ENCODE results near the gene AVEN. TPM values are rescaled to one million over a fixed set of nuclear protein-coding genes. Genes with fewer than 3 reads are reported as not detected.

The AVEN gene
- polyA plus RNA-seq, 1 donor (not counting 4 experiments of a cell fraction or from before 2014, with no cell fraction given) = 16.6 TPM

DNA sequence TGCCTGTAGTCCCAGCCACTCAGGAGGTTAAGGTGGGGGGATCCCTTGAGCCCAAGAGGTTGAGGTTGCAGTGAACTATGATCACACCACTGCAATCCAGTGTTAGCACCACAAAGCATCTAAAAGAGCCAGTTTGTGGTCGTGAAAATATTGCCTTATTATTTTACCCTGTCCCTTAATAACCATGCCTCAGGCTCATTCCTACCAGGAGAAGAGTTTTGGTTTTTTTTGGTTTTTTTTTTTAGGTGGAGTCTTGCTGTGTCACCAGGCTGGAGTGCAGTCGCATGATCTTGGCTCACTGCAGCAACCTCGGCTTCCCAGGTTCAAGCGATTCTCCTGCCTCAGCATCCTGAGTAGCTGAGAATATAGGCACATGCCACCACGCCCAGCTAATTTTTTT, 17.9 kb upstream of the AVEN start:
- no peaks in the 10 kb centered on the region for H3K36me3 ChIP-seq (ENCODE audit: control insufficient read depth in 2 of 2, extremely low read depth in 1 of 2, insufficient read depth in 2 of 2, low read length in 2 of 2)
- no peak for DNase-seq (ENCODE audit: low read depth, low spot score)
- H3K9ac ChIP-seq (ENCODE audit: control insufficient read depth, extremely low read depth, insufficient read depth, low read length) = no peak overlapping the region
- FAIRE-seq = no peak
- H4K20me1 ChIP-seq (ENCODE audit: control insufficient read depth, extremely low read depth, insufficient read depth, low read length) = no peaks in the 10 kb centered on the region
- no peak overlapping the region for H3K4me3 ChIP-seq (ENCODE audit: control insufficient read depth in 2 of 3, extremely low read depth in 1 of 3, insufficient read depth in 2 of 3, low read depth in 1 of 3, low read length in 3 of 3)
- dilution Hi-C loops (cut with MboI; ENCODE audit: extremely low pct_ligation_motif_present, low sequenced_read_pairs) = no loop called here
- H3K9me1 ChIP-seq (ENCODE audit: control insufficient read depth, extremely low read depth, insufficient read depth, low read length) = peaks cover 2% of the 10 kb centered on the region
- no peaks in the 10 kb centered on the region for H3K27me3 ChIP-seq (ENCODE audit: control insufficient read depth, extremely low read depth, insufficient read depth, low read length)
- H2AFZ ChIP-seq (ENCODE audit: control insufficient read depth, low read length) = no peak overlapping the region
- H3K79me2 ChIP-seq (ENCODE audit: control insufficient read depth, insufficient read depth, low read length) = no peaks in the 10 kb centered on the region
- H3K9me3 ChIP-seq (ENCODE audit: control insufficient read depth, low read depth, low read length) = no peaks in the 10 kb centered on the region
- H3K27ac ChIP-seq (ENCODE audit: control insufficient read depth, insufficient read depth, low read length) = no peak overlapping the region
- no peak overlapping the region for H3K4me2 ChIP-seq (ENCODE audit: control insufficient read depth, extremely low read depth, insufficient read depth, low read depth, low read length)
- H3K4me1 ChIP-seq (ENCODE audit: control insufficient read depth, extremely low read depth, insufficient read depth, low read length) = no peaks in the 10 kb centered on the region
- TF ChIP-seq, protein P1, sequence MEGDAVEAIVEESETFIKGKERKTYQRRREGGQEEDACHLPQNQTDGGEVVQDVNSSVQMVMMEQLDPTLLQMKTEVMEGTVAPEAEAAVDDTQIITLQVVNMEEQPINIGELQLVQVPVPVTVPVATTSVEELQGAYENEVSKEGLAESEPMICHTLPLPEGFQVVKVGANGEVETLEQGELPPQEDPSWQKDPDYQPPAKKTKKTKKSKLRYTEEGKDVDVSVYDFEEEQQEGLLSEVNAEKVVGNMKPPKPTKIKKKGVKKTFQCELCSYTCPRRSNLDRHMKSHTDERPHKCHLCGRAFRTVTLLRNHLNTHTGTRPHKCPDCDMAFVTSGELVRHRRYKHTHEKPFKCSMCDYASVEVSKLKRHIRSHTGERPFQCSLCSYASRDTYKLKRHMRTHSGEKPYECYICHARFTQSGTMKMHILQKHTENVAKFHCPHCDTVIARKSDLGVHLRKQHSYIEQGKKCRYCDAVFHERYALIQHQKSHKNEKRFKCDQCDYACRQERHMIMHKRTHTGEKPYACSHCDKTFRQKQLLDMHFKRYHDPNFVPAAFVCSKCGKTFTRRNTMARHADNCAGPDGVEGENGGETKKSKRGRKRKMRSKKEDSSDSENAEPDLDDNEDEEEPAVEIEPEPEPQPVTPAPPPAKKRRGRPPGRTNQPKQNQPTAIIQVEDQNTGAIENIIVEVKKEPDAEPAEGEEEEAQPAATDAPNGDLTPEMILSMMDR (optimal IDR thresholded peaks at IDR 0.05 in 1 of 3, IDR thresholded peaks at IDR 0.05 in 1 of 3, conservative IDR thresholded peaks at IDR 0.05 in 1 of 3; ENCODE audit: extremely low read depth in 1 of 3, insufficient read depth in 2 of 3, low read length in 3 of 3) = no peak
- TF ChIP-seq EZH2 (IDR thresholded peaks at IDR 0.05; ENCODE audit: low read length) = no peak

- no peak overlapping the region for H3K4me2 ChIP-seq (ENCODE audit: control insufficient read depth, extremely low read depth, insufficient read depth, low read depth, low read length)
- no peak for FAIRE-seq
- no peaks in the 10 kb centered on the region for H3K36me3 ChIP-seq (ENCODE audit: control insufficient read depth in 2 of 2, extremely low read depth in 1 of 2, insufficient read depth in 2 of 2, low read length in 2 of 2)
- no peaks in the 10 kb centered on the region for H3K9me3 ChIP-seq (ENCODE audit: control insufficient read depth, low read depth, low read length)
- H3K79me2 ChIP-seq (ENCODE audit: control insufficient read depth, insufficient read depth, low read length) = no peaks in the 10 kb centered on the region
- dilution Hi-C loops (cut with MboI; ENCODE audit: extremely low pct_ligation_motif_present, low sequenced_read_pairs) = no loop called here
- no peak for TF ChIP-seq EZH2 (IDR thresholded peaks at IDR 0.05; ENCODE audit: low read length)
- TF ChIP-seq, protein P1 (optimal IDR thresholded peaks at IDR 0.05 in 1 of 3, IDR thresholded peaks at IDR 0.05 in 1 of 3, conservative IDR thresholded peaks at IDR 0.05 in 1 of 3; ENCODE audit: extremely low read depth in 1 of 3, insufficient read depth in 2 of 3, low read length in 3 of 3) = no peak
- peaks cover 2% of the 10 kb centered on the region for H3K9me1 ChIP-seq (ENCODE audit: control insufficient read depth, extremely low read depth, insufficient read depth, low read length)
- no peaks in the 10 kb centered on the region for H3K4me1 ChIP-seq (ENCODE audit: control insufficient read depth, extremely low read depth, insufficient read depth, low read length)
- no peak overlapping the region for H3K27ac ChIP-seq (ENCODE audit: control insufficient read depth, insufficient read depth, low read length)
- H4K20me1 ChIP-seq (ENCODE audit: control insufficient read depth, extremely low read depth, insufficient read depth, low read length) = no peaks in the 10 kb centered on the region
- H3K9ac ChIP-seq (ENCODE audit: control insufficient read depth, extremely low read depth, insufficient read depth, low read length) = no peak overlapping the region
- no peak overlapping the region for H3K4me3 ChIP-seq (ENCODE audit: control insufficient read depth in 2 of 3, extremely low read depth in 1 of 3, insufficient read depth in 2 of 3, low read depth in 1 of 3, low read length in 3 of 3)
- no peak overlapping the region for H2AFZ ChIP-seq (ENCODE audit: control insufficient read depth, low read length)
- no peaks in the 10 kb centered on the region for H3K27me3 ChIP-seq (ENCODE audit: control insufficient read depth, extremely low read depth, insufficient read depth, low read length)
- DNase-seq (ENCODE audit: low read depth, low spot score) = no peak
Observed at GRCh38 chr15:34055868-34056595, 17.0 kb upstream of the AVEN start.
